HepG2 (cell line): ENCODE data around the gene RAB17. TPM values are rescaled to one million over a fixed set of nuclear protein-coding genes. Genes with fewer than 3 reads are reported as not detected.

Experiments used
- EP300 ChIP-seq, 3 experiments: sonication (generic) in 1 of 3; formaldehyde crosslinking in 1 of 3; IDR thresholded peaks; 2 replicates each; pipeline versions ENCODE4 v1.5.1 to v1.6.1; 2011 to 2020; ENCODE audit warnings: low read depth in 2 of 3, low read length in 2 of 3, borderline replicate concordance in 1 of 3, improper control_type of control experiment in 1 of 3, mild to moderate bottlenecking in 1 of 3, missing genetic modification reagents in 1 of 3, moderate library complexity in 1 of 3
- EZH2 ChIP-seq: conservative IDR thresholded peaks from 2 replicates; pipeline ENCODE4 v1.6.1; 2012; ENCODE audit warnings: mild to moderate bottlenecking, low read depth, low read length, moderate library complexity
- GABPB1 ChIP-seq: IDR thresholded peaks from 2 replicates; pipeline ENCODE4 v1.6.1; 2016; ENCODE audit warnings: mild to moderate bottlenecking, missing genetic modification reagents, moderate library complexity, missing compliant biosample characterization
- GPN1 ChIP-seq: sonication (generic); formaldehyde crosslinking; IDR thresholded peaks from 2 replicates; pipeline ENCODE4 v1.5.1; 2020; ENCODE audit warnings: missing genetic modification reagents, borderline replicate concordance
- MEIS1 ChIP-seq: sonication (generic); formaldehyde crosslinking; IDR thresholded peaks from 2 replicates; pipeline ENCODE4 v1.9.0; 2021; ENCODE audit warnings: mild to moderate bottlenecking, missing genetic modification reagents, moderate library complexity, borderline replicate concordance
- MTF2 ChIP-seq: sonication (generic); formaldehyde crosslinking; IDR thresholded peaks from 2 replicates; pipeline ENCODE4 v1.5.0; 2020; ENCODE audit warnings: missing genetic modification reagents, borderline replicate concordance
- SOX6 ChIP-seq, 2 experiments: fragments of 450-650 bp in 1 of 2; sonication (generic) in 1 of 2; formaldehyde crosslinking in 1 of 2; IDR thresholded peaks; 2 replicates each; pipeline versions ENCODE4 v1.4.0 to v1.6.1; 2017 to 2020; ENCODE audit warnings: antibody characterized with exemption in 1 of 2, mild to moderate bottlenecking in 1 of 2, missing genetic modification reagents in 1 of 2
- SP4 ChIP-seq: sonication (generic); formaldehyde crosslinking; IDR thresholded peaks from 2 replicates; pipeline ENCODE4 v1.8.1; 2023; ENCODE audit warnings: mild to moderate bottlenecking, missing genetic modification reagents
- SPEN ChIP-seq: sonication (generic); formaldehyde crosslinking; IDR thresholded peaks from 2 replicates; pipeline ENCODE4 v1.5.1; 2020; ENCODE audit warnings: low read depth, mild to moderate bottlenecking, missing genetic modification reagents
- ZBTB7B ChIP-seq: sonication (generic); formaldehyde crosslinking; IDR thresholded peaks from 2 replicates; pipeline ENCODE4 v1.4.0; 2020; ENCODE audit warnings: missing genetic modification reagents
- ZEB1 ChIP-seq: IDR thresholded peaks from 2 replicates; pipeline ENCODE4 v1.6.1; 2012; ENCODE audit warnings: mild to moderate bottlenecking, low read depth, inconsistent platforms; ENCODE audit not compliant: insufficient replicate concordance
- ZNF451 ChIP-seq: sonication (generic); formaldehyde crosslinking; IDR thresholded peaks from 2 replicates; pipeline ENCODE4 v1.5.0; 2020; ENCODE audit warnings: mild to moderate bottlenecking, missing genetic modification reagents
- ZNF501 ChIP-seq: sonication (generic); formaldehyde crosslinking; IDR thresholded peaks from 2 replicates; pipeline ENCODE4 v1.5.1; 2020; ENCODE audit warnings: mild to moderate bottlenecking, moderate library complexity, missing genetic modification reagents
- ZNF75D ChIP-seq: sonication (generic); formaldehyde crosslinking; IDR thresholded peaks from 2 replicates; pipeline ENCODE4 v1.8.1; 2023; ENCODE audit warnings: missing genetic modification reagents, mild to moderate bottlenecking, borderline replicate concordance
- ZNF891 ChIP-seq: sonication (generic); formaldehyde crosslinking; IDR thresholded peaks from 2 replicates; pipeline ENCODE4 v1.5.0; 2020; ENCODE audit warnings: mild to moderate bottlenecking, missing genetic modification reagents
- polyA plus RNA-seq, 8 experiments: library from polyadenylated mRNA; depleted of rRNA in 3 of 8; stranded (reverse) in 7 of 8; unstranded in 1 of 8; fragments of >200 nt; fragmentation: Illumina TruSeq in 4 of 8; extraction: Trizol in 4 of 8; gene quantifications; 2 replicates each; pipeline versions ENCODE4 v1.2.1 to v1.2.3, GENCODE V29; 2011 to 2016; ENCODE audit warnings: low read depth in 4 of 8, missing spikeins in 1 of 8, mixed read lengths in 1 of 8; ENCODE audit not compliant: insufficient read depth in 1 of 8
- total RNA-seq, 5 experiments: library from RNA; depleted of rRNA; stranded (reverse); fragments of >200 nt; fragmentation: Illumina TruSeq; extraction: Trizol; gene quantifications; 2 replicates each; pipeline ENCODE4 v1.2.3, GENCODE V29; 2016; ENCODE audit warnings: low read depth in 1 of 5
- TF ChIP-seq, protein P1 (sequence below): sonication (generic); formaldehyde crosslinking; IDR thresholded peaks from 2 replicates; pipeline ENCODE4 v1.4.0; 2020; ENCODE audit warnings: missing genetic modification reagents, mild to moderate bottlenecking, borderline replicate concordance
- TF ChIP-seq, protein P2 (sequence below): IDR thresholded peaks from 2 replicates; pipeline ENCODE4 v1.6.1; 2016; ENCODE audit warnings: control low read depth
- TF ChIP-seq, protein P3 (sequence below): IDR thresholded peaks from 2 replicates; pipeline ENCODE4 v1.6.1; 2018; ENCODE audit warnings: missing genetic modification reagents, mild to moderate bottlenecking, missing compliant biosample characterization
- TF ChIP-seq, protein P4 (sequence below): sonication (generic); formaldehyde crosslinking; IDR thresholded peaks from 2 replicates; pipeline ENCODE4 v1.5.1; 2020; ENCODE audit warnings: missing genetic modification reagents, mild to moderate bottlenecking, borderline replicate concordance
- TF ChIP-seq, protein P5 (sequence below): sonication (generic); formaldehyde crosslinking; IDR thresholded peaks from 2 replicates; pipeline ENCODE4 v1.4.0; 2020; ENCODE audit warnings: missing genetic modification reagents

Gene RAB17
- total and polyA plus RNA-seq, 2 of the 13 experiments (the other 11 are each of a cell fraction or from before 2014, with no cell fraction given): 68.0 to 124 TPM

DNA sequence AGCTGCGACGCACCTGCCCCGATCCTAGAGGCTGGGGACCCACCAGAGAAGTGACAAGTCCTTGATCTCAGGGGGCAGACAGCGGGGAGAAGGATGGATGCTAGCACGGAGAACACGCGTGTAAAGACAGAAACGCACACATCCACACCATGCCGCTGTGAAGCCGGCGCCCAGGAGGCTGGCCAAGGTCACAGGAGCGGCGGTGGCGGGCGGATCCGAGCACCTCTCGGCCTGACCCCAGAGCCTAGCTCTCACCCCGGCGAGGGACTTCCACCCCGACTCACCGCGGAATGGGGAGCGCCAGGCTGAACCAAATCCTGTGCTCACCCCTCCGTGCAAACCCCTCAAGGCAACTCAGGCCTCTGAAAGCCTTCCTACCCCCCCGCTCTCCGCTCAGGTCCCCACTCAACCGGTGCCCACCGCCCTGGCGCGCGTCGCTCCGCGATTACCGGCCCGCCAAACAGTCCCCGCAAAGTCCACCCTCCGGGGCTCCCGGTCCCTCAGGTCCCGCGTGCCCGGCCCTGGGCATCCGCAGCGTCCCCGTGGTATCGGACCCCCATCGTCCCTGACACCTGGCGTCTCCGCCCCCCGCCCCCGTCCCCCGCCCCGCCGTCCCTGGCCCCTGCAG is 36.4 kb upstream of the RAB17 start (continued):
- peak; percentile 40; the same call in 1 of the 2 replicates for TF ChIP-seq ZBTB7B (CRISPR knock-in tag)
- 0 out of 2 replicates have a peak, but pooled peaks have one; percentile 28 for TF ChIP-seq MEIS1
- peak; percentile 59; the same call in 1 of the 2 replicates for TF ChIP-seq EZH2
- TF ChIP-seq ZNF75D (CRISPR knock-in tag): no peak
- no peak for TF ChIP-seq SOX6 (IDR thresholded peaks at IDR 0.05)
- peak; percentile 20; the same call in 1 of the 2 replicates for TF ChIP-seq SOX6 (CRISPR knock-in tag; IDR thresholded peaks at IDR 0.05)
- TF ChIP-seq, protein P1, sequence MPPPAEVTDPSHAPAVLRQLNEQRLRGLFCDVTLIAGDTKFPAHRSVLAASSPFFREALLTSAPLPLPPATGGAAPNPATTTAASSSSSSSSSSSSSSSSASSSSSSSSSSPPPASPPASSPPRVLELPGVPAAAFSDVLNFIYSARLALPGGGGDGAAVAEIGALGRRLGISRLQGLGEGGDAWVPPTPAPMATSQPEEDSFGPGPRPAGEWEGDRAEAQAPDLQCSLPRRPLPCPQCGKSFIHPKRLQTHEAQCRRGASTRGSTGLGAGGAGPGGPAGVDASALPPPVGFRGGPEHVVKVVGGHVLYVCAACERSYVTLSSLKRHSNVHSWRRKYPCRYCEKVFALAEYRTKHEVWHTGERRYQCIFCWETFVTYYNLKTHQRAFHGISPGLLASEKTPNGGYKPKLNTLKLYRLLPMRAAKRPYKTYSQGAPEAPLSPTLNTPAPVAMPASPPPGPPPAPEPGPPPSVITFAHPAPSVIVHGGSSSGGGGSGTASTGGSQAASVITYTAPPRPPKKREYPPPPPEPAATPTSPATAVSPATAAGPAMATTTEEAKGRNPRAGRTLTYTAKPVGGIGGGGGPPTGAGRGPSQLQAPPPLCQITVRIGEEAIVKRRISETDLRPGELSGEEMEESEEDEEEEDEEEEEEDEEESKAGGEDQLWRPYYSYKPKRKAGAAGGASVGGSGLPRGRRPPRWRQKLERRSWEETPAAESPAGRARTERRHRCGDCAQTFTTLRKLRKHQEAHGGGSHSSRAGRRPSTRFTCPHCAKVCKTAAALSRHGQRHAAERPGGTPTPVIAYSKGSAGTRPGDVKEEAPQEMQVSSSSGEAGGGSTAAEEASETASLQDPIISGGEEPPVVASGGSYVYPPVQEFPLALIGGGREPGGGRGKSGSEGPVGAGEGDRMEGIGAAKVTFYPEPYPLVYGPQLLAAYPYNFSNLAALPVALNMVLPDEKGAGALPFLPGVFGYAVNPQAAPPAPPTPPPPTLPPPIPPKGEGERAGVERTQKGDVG: peak; percentile 51; the same call in 1 of the 2 replicates
- peak; percentile 43; the same call in 1 of the 2 replicates for TF ChIP-seq ZNF891
- peak; percentile 54; the same call in 1 of the 2 replicates for TF ChIP-seq ZNF501 (CRISPR knock-in tag)
- TF ChIP-seq SPEN (CRISPR knock-in tag): 0 out of 2 replicates have a peak, but pooled peaks have one; percentile 33
- TF ChIP-seq, protein P2, sequence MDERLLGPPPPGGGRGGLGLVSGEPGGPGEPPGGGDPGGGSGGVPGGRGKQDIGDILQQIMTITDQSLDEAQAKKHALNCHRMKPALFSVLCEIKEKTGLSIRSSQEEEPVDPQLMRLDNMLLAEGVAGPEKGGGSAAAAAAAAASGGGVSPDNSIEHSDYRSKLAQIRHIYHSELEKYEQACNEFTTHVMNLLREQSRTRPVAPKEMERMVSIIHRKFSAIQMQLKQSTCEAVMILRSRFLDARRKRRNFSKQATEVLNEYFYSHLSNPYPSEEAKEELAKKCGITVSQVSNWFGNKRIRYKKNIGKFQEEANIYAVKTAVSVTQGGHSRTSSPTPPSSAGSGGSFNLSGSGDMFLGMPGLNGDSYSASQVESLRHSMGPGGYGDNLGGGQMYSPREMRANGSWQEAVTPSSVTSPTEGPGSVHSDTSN (CRISPR knock-in tag): no peak
- 0 out of 2 replicates have a peak, but pooled peaks have one; percentile 42 for TF ChIP-seq SP4 (CRISPR knock-in tag)
- TF ChIP-seq EP300 (IDR thresholded peaks at IDR 0.05; ENCODE audit: low read depth in 2 of 2, low read length in 2 of 2): no peak
- no peak for TF ChIP-seq EP300 (CRISPR knock-in tag; IDR thresholded peaks at IDR 0.05; ENCODE audit: borderline replicate concordance)
- TF ChIP-seq ZEB1: peak; percentile 27
- TF ChIP-seq MTF2 (CRISPR knock-in tag): 0 out of 2 replicates have a peak, but pooled peaks have one; percentile 17
- 0 out of 2 replicates have a peak, but pooled peaks have one; percentile 46 for TF ChIP-seq GPN1 (CRISPR knock-in tag)
- TF ChIP-seq, protein P3, sequence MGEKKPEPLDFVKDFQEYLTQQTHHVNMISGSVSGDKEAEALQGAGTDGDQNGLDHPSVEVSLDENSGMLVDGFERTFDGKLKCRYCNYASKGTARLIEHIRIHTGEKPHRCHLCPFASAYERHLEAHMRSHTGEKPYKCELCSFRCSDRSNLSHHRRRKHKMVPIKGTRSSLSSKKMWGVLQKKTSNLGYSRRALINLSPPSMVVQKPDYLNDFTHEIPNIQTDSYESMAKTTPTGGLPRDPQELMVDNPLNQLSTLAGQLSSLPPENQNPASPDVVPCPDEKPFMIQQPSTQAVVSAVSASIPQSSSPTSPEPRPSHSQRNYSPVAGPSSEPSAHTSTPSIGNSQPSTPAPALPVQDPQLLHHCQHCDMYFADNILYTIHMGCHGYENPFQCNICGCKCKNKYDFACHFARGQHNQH (CRISPR knock-in tag): peak; percentile 44; the same call in 1 of the 2 replicates
- TF ChIP-seq, protein P4, sequence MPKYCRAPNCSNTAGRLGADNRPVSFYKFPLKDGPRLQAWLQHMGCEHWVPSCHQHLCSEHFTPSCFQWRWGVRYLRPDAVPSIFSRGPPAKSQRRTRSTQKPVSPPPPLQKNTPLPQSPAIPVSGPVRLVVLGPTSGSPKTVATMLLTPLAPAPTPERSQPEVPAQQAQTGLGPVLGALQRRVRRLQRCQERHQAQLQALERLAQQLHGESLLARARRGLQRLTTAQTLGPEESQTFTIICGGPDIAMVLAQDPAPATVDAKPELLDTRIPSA (CRISPR knock-in tag): 0 out of 2 replicates have a peak, but pooled peaks have one; percentile 46
- TF ChIP-seq GABPB1 (CRISPR knock-in tag): 0 out of 2 replicates have a peak, but pooled peaks have one; percentile 28
- TF ChIP-seq ZNF451: 0 out of 2 replicates have a peak, but pooled peaks have one; percentile 25
- TF ChIP-seq, protein P5, sequence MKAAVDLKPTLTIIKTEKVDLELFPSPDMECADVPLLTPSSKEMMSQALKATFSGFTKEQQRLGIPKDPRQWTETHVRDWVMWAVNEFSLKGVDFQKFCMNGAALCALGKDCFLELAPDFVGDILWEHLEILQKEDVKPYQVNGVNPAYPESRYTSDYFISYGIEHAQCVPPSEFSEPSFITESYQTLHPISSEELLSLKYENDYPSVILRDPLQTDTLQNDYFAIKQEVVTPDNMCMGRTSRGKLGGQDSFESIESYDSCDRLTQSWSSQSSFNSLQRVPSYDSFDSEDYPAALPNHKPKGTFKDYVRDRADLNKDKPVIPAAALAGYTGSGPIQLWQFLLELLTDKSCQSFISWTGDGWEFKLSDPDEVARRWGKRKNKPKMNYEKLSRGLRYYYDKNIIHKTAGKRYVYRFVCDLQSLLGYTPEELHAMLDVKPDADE (CRISPR knock-in tag): no peak
